Measurements from ENCODE around the gene NXPE1.

NXPE1 gene

GRCh38 chr11:114483929-114484328, 75.8 kb downstream of the NXPE1 start:
- no peak for TF ChIP-seq CTCF (IDR thresholded peaks at IDR 0.05; ENCODE audit: borderline replicate concordance, control extremely low read depth, extremely low read depth, insufficient read depth, missing control alignments)
- in situ Hi-C loops (cut with MboI; ENCODE audit: low sequenced_read_pairs, unreplicated experiment) = no loop called here
- no peak for DNase-seq (ENCODE audit: low spot score)

GRCh38 chr11:114482114-114482513, 77.6 kb downstream of the NXPE1 start:
- in situ Hi-C loops (cut with MboI; ENCODE audit: low sequenced_read_pairs, unreplicated experiment) = no loop called here
- no peak for DNase-seq (ENCODE audit: low spot score)
- no peak for TF ChIP-seq CTCF (IDR thresholded peaks at IDR 0.05; ENCODE audit: borderline replicate concordance, control extremely low read depth, extremely low read depth, insufficient read depth, missing control alignments)

- DNase-seq (ENCODE audit: low spot score) = no peak
- TF ChIP-seq CTCF (IDR thresholded peaks at IDR 0.05; ENCODE audit: borderline replicate concordance, control extremely low read depth, extremely low read depth, insufficient read depth, missing control alignments) = no peak
- in situ Hi-C loops (cut with MboI; ENCODE audit: low sequenced_read_pairs, unreplicated experiment) = no loop called here
Observed at GRCh38 chr11:114479331-114479730, 80.3 kb downstream of the NXPE1 start.

GRCh38 chr11:114478768-114479167, 80.9 kb downstream of the NXPE1 start:
- no peak for TF ChIP-seq CTCF (IDR thresholded peaks at IDR 0.05; ENCODE audit: borderline replicate concordance, control extremely low read depth, extremely low read depth, insufficient read depth, missing control alignments)
- in situ Hi-C loops (cut with MboI; ENCODE audit: low sequenced_read_pairs, unreplicated experiment) = no loop called here
- no peak for DNase-seq (ENCODE audit: low spot score)

- DNase-seq (ENCODE audit: low spot score) = no peak
- in situ Hi-C loops (cut with MboI; ENCODE audit: low sequenced_read_pairs, unreplicated experiment) = no loop called here
- no peak for TF ChIP-seq CTCF (IDR thresholded peaks at IDR 0.05; ENCODE audit: borderline replicate concordance, control extremely low read depth, extremely low read depth, insufficient read depth, missing control alignments)
Observed at GRCh38 chr11:114478001-114478410, 81.7 kb downstream of the NXPE1 start.

GRCh38 chr11:114472661-114473060, 87.0 kb downstream of the NXPE1 start:
- TF ChIP-seq CTCF (IDR thresholded peaks at IDR 0.05; ENCODE audit: borderline replicate concordance, control extremely low read depth, extremely low read depth, insufficient read depth, missing control alignments) = no peak
- in situ Hi-C loops (cut with MboI; ENCODE audit: low sequenced_read_pairs, unreplicated experiment) = no loop called here
- DNase-seq (ENCODE audit: low spot score) = no peak

Measured in GM13976 (cell line).